NCI-H187 treated with DMSO at 0.1 percent for 48 hours (cell line): ENCODE measurements around the gene CCNF.
"Not testable (repeated sequence)": the region's sequence is repeated elsewhere in the genome, so short reads cannot be mapped to it uniquely, and the experiment has no call there.

ENCODE experiments used
- DNase-seq: peaks from one replicate; lab custom pipeline; 2025; lab: John Stamatoyannopoulos, UW

The CCNF gene

GRCh38 chr16:2429034-2429770 lies at the start of gene CCNF:
TSS of gene CCNF (plus strand) at chr16:2429447. CDS start at chr16:2429482, 35 bp downstream.
- DNase-seq = peak; percentile 84

GRCh38 chr16:2383501-2383900 lies 45.7 kb upstream of the CCNF start:
- DNase-seq = no peak

- DNase-seq = no peak
Observed at GRCh38 chr16:2384426-2384825, 44.8 kb upstream of the CCNF start.

- no peak for DNase-seq
Observed at GRCh38 chr16:2385190-2385836, 43.9 kb upstream of the CCNF start.

GRCh38 chr16:2385982-2386381 lies 43.3 kb upstream of the CCNF start:
- DNase-seq = not testable (repeated sequence)

- DNase-seq = no peak
Observed at GRCh38 chr16:2386990-2387389, 42.3 kb upstream of the CCNF start.

GRCh38 chr16:2388139-2388874 lies 40.9 kb upstream of the CCNF start:
- no peak for DNase-seq

- no peak for DNase-seq
Observed at GRCh38 chr16:2388875-2389433, 40.3 kb upstream of the CCNF start.

GRCh38 chr16:2392025-2392424 lies 37.2 kb upstream of the CCNF start:
- DNase-seq = no peak

- DNase-seq = no peak
Observed at GRCh38 chr16:2398520-2398919, 30.7 kb upstream of the CCNF start.

GRCh38 chr16:2404099-2404498 lies 25.1 kb upstream of the CCNF start:
- DNase-seq = no peak

GRCh38 chr16:2415085-2415484 lies 14.2 kb upstream of the CCNF start:
- DNase-seq = no peak

- DNase-seq = no peak
Observed at GRCh38 chr16:2420035-2420434, 9.2 kb upstream of the CCNF start.

- no peak for DNase-seq
Observed at GRCh38 chr16:2422123-2422867, 7.0 kb upstream of the CCNF start.

GRCh38 chr16:2424061-2425007 lies 4.9 kb upstream of the CCNF start:
- no peak for DNase-seq

- no peak for DNase-seq
Observed at GRCh38 chr16:2425008-2425518, 4.2 kb upstream of the CCNF start.

- DNase-seq = no peak
Observed at GRCh38 chr16:2425825-2426430, 3.3 kb upstream of the CCNF start.

GRCh38 chr16:2426941-2427361 lies 2.3 kb upstream of the CCNF start:
- DNase-seq = no peak

GRCh38 chr16:2427526-2427925 lies 1.7 kb upstream of the CCNF start:
- no peak for DNase-seq
